ENCODE measurements around the gene ERBIN.

DNA sequence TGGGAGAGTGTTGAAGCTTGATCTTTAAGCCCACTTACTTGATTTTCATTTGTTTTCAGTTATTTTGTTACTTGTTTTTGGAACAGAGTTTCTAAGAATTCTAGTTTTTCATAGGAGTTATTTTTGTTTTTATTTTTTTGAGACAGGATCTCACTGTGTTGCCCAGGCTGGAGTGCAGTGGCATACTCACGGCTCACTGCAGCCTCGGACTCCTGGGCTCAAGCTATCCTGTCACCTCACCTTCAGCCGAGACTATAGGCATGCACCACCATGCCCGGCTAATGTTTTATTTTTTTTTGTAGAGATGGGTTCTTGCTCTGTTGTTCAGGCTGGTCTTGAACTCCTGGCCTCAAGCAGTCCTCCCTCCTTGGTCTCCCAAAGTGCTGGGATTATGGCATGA is 6.3 kb downstream of the ERBIN start:
- TF ChIP-seq, protein P1, sequence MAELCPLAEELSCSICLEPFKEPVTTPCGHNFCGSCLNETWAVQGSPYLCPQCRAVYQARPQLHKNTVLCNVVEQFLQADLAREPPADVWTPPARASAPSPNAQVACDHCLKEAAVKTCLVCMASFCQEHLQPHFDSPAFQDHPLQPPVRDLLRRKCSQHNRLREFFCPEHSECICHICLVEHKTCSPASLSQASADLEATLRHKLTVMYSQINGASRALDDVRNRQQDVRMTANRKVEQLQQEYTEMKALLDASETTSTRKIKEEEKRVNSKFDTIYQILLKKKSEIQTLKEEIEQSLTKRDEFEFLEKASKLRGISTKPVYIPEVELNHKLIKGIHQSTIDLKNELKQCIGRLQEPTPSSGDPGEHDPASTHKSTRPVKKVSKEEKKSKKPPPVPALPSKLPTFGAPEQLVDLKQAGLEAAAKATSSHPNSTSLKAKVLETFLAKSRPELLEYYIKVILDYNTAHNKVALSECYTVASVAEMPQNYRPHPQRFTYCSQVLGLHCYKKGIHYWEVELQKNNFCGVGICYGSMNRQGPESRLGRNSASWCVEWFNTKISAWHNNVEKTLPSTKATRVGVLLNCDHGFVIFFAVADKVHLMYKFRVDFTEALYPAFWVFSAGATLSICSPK (IDR thresholded peaks at IDR 0.05; ENCODE audit: borderline replicate concordance): no peak
- TF ChIP-seq, protein P2, sequence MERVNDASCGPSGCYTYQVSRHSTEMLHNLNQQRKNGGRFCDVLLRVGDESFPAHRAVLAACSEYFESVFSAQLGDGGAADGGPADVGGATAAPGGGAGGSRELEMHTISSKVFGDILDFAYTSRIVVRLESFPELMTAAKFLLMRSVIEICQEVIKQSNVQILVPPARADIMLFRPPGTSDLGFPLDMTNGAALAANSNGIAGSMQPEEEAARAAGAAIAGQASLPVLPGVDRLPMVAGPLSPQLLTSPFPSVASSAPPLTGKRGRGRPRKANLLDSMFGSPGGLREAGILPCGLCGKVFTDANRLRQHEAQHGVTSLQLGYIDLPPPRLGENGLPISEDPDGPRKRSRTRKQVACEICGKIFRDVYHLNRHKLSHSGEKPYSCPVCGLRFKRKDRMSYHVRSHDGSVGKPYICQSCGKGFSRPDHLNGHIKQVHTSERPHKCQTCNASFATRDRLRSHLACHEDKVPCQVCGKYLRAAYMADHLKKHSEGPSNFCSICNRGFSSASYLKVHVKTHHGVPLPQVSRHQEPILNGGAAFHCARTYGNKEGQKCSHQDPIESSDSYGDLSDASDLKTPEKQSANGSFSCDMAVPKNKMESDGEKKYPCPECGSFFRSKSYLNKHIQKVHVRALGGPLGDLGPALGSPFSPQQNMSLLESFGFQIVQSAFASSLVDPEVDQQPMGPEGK (CRISPR knock-in tag; IDR thresholded peaks at IDR 0.05; ENCODE audit: borderline replicate concordance): no peak
- TF ChIP-seq TCF7L2 (IDR thresholded peaks at IDR 0.05; ENCODE audit: low read depth, low read length): no peak
- no peak for TF ChIP-seq ZBTB7A (IDR thresholded peaks at IDR 0.05; ENCODE audit: borderline replicate concordance, control insufficient read depth, low read depth, low read length)
- TF ChIP-seq NR2C2 (CRISPR knock-in tag; IDR thresholded peaks at IDR 0.05): no peak
- TF ChIP-seq NR2C2 (tag; IDR thresholded peaks at IDR 0.05): no peak
- TF ChIP-seq MCM3 (IDR thresholded peaks at IDR 0.05): no peak
- no peak for TF ChIP-seq ATF7 (IDR thresholded peaks at IDR 0.05)

Data from K562 (cell line).